HL-60 (cell line): ENCODE data around the gene JADE2.

Experiments used
- DNase-seq, 2 experiments: peaks; one replicate each; pipeline ENCODE4 v3.0.0-alpha.2; 2010 to 2020; ENCODE audit warnings: low read depth in 1 of 2, low spot score in 1 of 2
- H3K27ac ChIP-seq: fragments of 250-450 bp; sonication (Bioruptor Pico); replicated peaks from 2 replicates; pipeline ENCODE4 v1.5.1; 2020; ENCODE audit warnings: mild to moderate bottlenecking, moderate library complexity
- H3K27me3 ChIP-seq: fragments of 250-450 bp; sonication (Bioruptor Pico); 2 replicates; pipeline ENCODE4 v1.5.1; 2021; ENCODE audit warnings: mild to moderate bottlenecking, moderate library complexity; ENCODE audit not compliant: insufficient read depth, poor library complexity, severe bottlenecking
- H3K4me3 ChIP-seq: replicated peaks from 2 replicates; pipeline ENCODE4 v1.5.1; 2011; ENCODE audit warnings: mild to moderate bottlenecking, control low read depth, low read length; ENCODE audit not compliant: insufficient read depth
- GABPA ChIP-seq: IDR thresholded peaks from 2 replicates; pipeline ENCODE4 v1.6.1; 2012; ENCODE audit warnings: low read depth
- POLR2AphosphoS5 ChIP-seq: IDR thresholded peaks from 2 replicates; pipeline ENCODE4 v1.6.1; 2012; ENCODE audit warnings: low read depth
- SPI1 ChIP-seq: IDR thresholded peaks from 2 replicates; pipeline ENCODE4 v1.6.1; 2012; ENCODE audit warnings: low read depth, mild to moderate bottlenecking, borderline replicate concordance
- TF ChIP-seq, protein P1 (sequence below): IDR thresholded peaks from one replicate; pipeline ENCODE4 v1.5.1; 2011; ENCODE audit warnings: low read length, control low read depth, inconsistent platforms; ENCODE audit not compliant: insufficient read depth
- TF ChIP-seq, protein P2 (sequence below): IDR thresholded peaks from 2 replicates; pipeline ENCODE4 v1.6.1; 2012; ENCODE audit warnings: low read depth; ENCODE audit not compliant: insufficient replicate concordance

JADE2 gene

DNA sequence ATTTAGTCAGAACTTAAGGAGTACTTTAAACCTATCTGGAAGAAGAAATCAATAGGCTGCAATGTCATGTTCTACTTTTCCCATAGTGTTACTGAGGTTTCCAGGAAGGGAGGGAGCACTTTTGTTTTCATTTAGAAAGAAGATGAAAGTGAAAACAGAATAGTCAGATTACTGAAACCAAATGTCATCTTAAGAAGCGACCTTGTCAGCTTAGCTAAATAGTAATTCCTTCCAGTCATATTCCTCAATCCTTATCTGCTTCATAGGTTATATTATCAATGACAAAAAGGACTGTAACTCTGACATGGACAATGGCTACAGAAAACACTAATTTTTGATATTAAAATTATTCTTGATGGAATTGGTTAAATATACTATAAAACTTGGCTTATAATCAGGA, 79.4 kb downstream of the JADE2 start:
- no peak for DNase-seq
- Histone ChIP-seq H3K4me3 (no peak overlapping the region), H3K27me3 (no peaks in the 10 kb centered on the region), H3K27ac (no peak overlapping the region)
- TF ChIP-seq POLR2AphosphoS5: no peak
- TF ChIP-seq, protein P1, sequence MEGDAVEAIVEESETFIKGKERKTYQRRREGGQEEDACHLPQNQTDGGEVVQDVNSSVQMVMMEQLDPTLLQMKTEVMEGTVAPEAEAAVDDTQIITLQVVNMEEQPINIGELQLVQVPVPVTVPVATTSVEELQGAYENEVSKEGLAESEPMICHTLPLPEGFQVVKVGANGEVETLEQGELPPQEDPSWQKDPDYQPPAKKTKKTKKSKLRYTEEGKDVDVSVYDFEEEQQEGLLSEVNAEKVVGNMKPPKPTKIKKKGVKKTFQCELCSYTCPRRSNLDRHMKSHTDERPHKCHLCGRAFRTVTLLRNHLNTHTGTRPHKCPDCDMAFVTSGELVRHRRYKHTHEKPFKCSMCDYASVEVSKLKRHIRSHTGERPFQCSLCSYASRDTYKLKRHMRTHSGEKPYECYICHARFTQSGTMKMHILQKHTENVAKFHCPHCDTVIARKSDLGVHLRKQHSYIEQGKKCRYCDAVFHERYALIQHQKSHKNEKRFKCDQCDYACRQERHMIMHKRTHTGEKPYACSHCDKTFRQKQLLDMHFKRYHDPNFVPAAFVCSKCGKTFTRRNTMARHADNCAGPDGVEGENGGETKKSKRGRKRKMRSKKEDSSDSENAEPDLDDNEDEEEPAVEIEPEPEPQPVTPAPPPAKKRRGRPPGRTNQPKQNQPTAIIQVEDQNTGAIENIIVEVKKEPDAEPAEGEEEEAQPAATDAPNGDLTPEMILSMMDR: no peak
- TF ChIP-seq GABPA: no peak
- TF ChIP-seq SPI1: no peak
- TF ChIP-seq, protein P2, sequence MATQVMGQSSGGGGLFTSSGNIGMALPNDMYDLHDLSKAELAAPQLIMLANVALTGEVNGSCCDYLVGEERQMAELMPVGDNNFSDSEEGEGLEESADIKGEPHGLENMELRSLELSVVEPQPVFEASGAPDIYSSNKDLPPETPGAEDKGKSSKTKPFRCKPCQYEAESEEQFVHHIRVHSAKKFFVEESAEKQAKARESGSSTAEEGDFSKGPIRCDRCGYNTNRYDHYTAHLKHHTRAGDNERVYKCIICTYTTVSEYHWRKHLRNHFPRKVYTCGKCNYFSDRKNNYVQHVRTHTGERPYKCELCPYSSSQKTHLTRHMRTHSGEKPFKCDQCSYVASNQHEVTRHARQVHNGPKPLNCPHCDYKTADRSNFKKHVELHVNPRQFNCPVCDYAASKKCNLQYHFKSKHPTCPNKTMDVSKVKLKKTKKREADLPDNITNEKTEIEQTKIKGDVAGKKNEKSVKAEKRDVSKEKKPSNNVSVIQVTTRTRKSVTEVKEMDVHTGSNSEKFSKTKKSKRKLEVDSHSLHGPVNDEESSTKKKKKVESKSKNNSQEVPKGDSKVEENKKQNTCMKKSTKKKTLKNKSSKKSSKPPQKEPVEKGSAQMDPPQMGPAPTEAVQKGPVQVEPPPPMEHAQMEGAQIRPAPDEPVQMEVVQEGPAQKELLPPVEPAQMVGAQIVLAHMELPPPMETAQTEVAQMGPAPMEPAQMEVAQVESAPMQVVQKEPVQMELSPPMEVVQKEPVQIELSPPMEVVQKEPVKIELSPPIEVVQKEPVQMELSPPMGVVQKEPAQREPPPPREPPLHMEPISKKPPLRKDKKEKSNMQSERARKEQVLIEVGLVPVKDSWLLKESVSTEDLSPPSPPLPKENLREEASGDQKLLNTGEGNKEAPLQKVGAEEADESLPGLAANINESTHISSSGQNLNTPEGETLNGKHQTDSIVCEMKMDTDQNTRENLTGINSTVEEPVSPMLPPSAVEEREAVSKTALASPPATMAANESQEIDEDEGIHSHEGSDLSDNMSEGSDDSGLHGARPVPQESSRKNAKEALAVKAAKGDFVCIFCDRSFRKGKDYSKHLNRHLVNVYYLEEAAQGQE: no peak

DNA sequence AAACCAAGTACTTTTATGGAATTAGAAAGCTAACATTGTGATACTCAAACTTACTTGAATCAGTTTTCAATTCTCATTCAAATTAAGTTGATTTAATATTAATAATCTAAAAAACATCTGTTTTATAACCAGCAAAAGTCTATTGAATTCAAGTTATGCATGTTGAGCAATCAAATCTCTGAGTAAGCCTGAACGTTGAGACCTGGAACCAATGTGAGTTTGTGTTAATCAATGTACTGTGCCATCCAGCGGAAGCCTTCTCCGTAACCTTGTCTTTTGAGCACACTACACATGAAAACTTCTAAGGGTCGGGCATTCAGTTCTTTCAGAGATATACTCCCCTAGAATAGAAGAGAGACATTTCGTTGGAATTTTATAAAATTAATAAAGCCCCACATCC, 81.3 kb downstream of the JADE2 start:
- H3K27me3 ChIP-seq: no peaks in the 10 kb centered on the region
- DNase-seq: no peak

DNA sequence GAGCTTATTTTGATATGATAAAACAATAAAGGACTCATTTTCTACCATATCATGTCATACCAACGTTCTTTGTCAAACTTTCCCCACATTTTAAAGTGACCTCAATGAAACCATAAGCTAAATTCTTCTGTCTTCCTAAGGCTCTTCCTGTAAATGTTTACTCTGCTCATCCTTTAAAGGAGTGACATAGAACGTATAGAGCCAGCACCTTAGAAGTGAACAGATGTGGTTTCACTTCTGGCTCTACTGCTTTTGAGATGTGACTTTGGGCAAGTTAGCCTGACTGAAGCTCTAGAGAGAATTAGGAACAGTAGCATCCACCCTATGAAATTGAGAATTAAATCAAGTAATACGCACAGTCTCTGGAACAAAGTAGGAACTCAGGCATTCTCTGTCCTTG, 83.1 kb downstream of the JADE2 start:
- Histone ChIP-seq H3K4me3 (no peak overlapping the region), H3K27me3 (no peaks in the 10 kb centered on the region), H3K27ac (no peak overlapping the region)
- TF ChIP-seq, protein P2: no peak
- TF ChIP-seq POLR2AphosphoS5 (no peak), GABPA (no peak), SPI1 (no peak)
- TF ChIP-seq, protein P1: no peak
- no peak for DNase-seq

More for the DNA sequence above, 81.3 kb downstream of the JADE2 start:
- no peak overlapping the region for H3K4me3 ChIP-seq
- TF ChIP-seq GABPA (no peak), POLR2AphosphoS5 (no peak), SPI1 (no peak)
- TF ChIP-seq, protein P1: no peak
- TF ChIP-seq, protein P2: no peak
- H3K27ac ChIP-seq: no peak overlapping the region
